Chondrocyte (in vitro differentiated cells): ENCODE data around the gene ZNF385B. TPM values are rescaled to one million over a fixed set of nuclear protein-coding genes. Genes with fewer than 3 reads are reported as not detected.

Experiments used
- DNase-seq: peaks from one replicate; pipeline ENCODE4 v3.0.0; 2021; ENCODE audit warnings: mixed read lengths, low spot score
- H3K27ac Mint-ChIP-seq: one replicate; pipeline ENCODE4 v1.8.0; 2021; ENCODE audit warnings: mild to moderate bottlenecking, moderate library complexity, mixed read lengths; ENCODE audit not compliant: unreplicated experiment
- H3K27me3 Mint-ChIP-seq: 2 replicates; pipeline ENCODE4 v1.8.0; 2021; ENCODE audit warnings: low read depth, mixed read lengths
- H3K36me3 Mint-ChIP-seq: 2 replicates; pipeline ENCODE4 v1.8.0; 2021; ENCODE audit warnings: low read depth, mixed read lengths
- H3K4me1 Mint-ChIP-seq: 2 replicates; pipeline ENCODE4 v1.8.0; 2021; ENCODE audit warnings: low read depth, mild to moderate bottlenecking, mixed read lengths
- H3K4me3 Mint-ChIP-seq: one replicate; pipeline ENCODE4 v1.8.0; 2021; ENCODE audit warnings: mild to moderate bottlenecking, moderate library complexity, mixed read lengths; ENCODE audit not compliant: unreplicated experiment
- H3K9me3 Mint-ChIP-seq: 2 replicates; pipeline ENCODE4 v1.8.0; 2021; ENCODE audit warnings: low read depth, mixed read lengths
- CTCF ChIP-seq: fragments of 200-600 bp; sonication (generic); IDR thresholded peaks from 2 replicates; pipeline ENCODE4 v1.5.0; 2021; ENCODE audit warnings: antibody characterized with exemption, mild to moderate bottlenecking, moderate library complexity
- total RNA-seq: library from RNA; stranded (reverse); gene quantifications from 3 replicates; pipeline ENCODE4 v1.2.1, GENCODE V29; 2021

ZNF385B gene
- total RNA-seq, 1 donor from 2014 or later: 0.25 TPM

GRCh38 chr2:179574061-179574519, 287.3 kb downstream of the ZNF385B start:
- DNase-seq: no peak
- Mint-ChIP-seq H3K36me3 (no peaks in the 10 kb centered on the region), H3K27me3 (no peaks in the 10 kb centered on the region), H3K9me3 (peaks cover 3% of the 10 kb centered on the region), H3K4me3 (no peak overlapping the region), H3K4me1 (no peaks in the 10 kb centered on the region), H3K27ac (no peak overlapping the region)
- TF ChIP-seq CTCF: no peak

GRCh38 chr2:179572544-179572943, 288.9 kb downstream of the ZNF385B start:
- Mint-ChIP-seq H3K4me1 (no peaks in the 10 kb centered on the region), H3K4me3 (no peak overlapping the region), H3K9me3 (peaks cover 3% of the 10 kb centered on the region), H3K27me3 (no peaks in the 10 kb centered on the region), H3K27ac (no peak overlapping the region), H3K36me3 (no peaks in the 10 kb centered on the region)
- DNase-seq: no peak
- no peak for TF ChIP-seq CTCF

GRCh38 chr2:179571721-179572120, 289.7 kb downstream of the ZNF385B start:
- no peaks in the 10 kb centered on the region for H3K27me3 Mint-ChIP-seq
- no peak for DNase-seq
- peaks cover 3% of the 10 kb centered on the region for H3K9me3 Mint-ChIP-seq
- no peak for TF ChIP-seq CTCF
- H3K4me1 Mint-ChIP-seq: no peaks in the 10 kb centered on the region
- no peaks in the 10 kb centered on the region for H3K36me3 Mint-ChIP-seq
- no peak overlapping the region for H3K4me3 Mint-ChIP-seq
- H3K27ac Mint-ChIP-seq: no peak overlapping the region

- peaks cover 3% of the 10 kb centered on the region for H3K9me3 Mint-ChIP-seq
Observed at GRCh38 chr2:179571252-179571651, 290.2 kb downstream of the ZNF385B start.

GRCh38 chr2:179569831-179570233, 291.6 kb downstream of the ZNF385B start:
- H3K27me3 Mint-ChIP-seq: peaks cover 1% of the 10 kb centered on the region
- TF ChIP-seq CTCF: no peak
- no peaks in the 10 kb centered on the region for H3K4me1 Mint-ChIP-seq
- DNase-seq: no peak
- peaks cover 3% of the 10 kb centered on the region for H3K9me3 Mint-ChIP-seq
- peaks cover 1% of the 10 kb centered on the region for H3K36me3 Mint-ChIP-seq
- H3K4me3 Mint-ChIP-seq: no peak overlapping the region
- no peak overlapping the region for H3K27ac Mint-ChIP-seq

More at GRCh38 chr2:179571252-179571651, 290.2 kb downstream of the ZNF385B start:
- Mint-ChIP-seq H3K4me3 (no peak overlapping the region), H3K36me3 (no peaks in the 10 kb centered on the region), H3K4me1 (no peaks in the 10 kb centered on the region), H3K27me3 (no peaks in the 10 kb centered on the region), H3K27ac (no peak overlapping the region)
- no peak for TF ChIP-seq CTCF
- DNase-seq: no peak
